KMS-11 (cell line): ENCODE results near the gene BCAS2.

Experiments
- H2AFZ ChIP-seq: fragments of 200-600 bp; sonication (generic); 2 replicates; pipeline ENCODE4 v1.6.1; 2016; ENCODE audit warnings: antibody characterized with exemption, mixed run types, low read depth
- H3K27ac ChIP-seq: fragments of 200-600 bp; sonication (generic); 2 replicates; pipeline ENCODE4 v1.6.1; 2016; ENCODE audit warnings: mild to moderate bottlenecking, mixed run types
- H3K27me3 ChIP-seq: fragments of 200-600 bp; sonication (generic); 2 replicates; pipeline ENCODE4 v1.6.1; 2017; ENCODE audit warnings: mild to moderate bottlenecking, low read depth, mixed run types, moderate library complexity; ENCODE audit not compliant: insufficient read depth
- H3K36me3 ChIP-seq: fragments of 200-600 bp; sonication (generic); 2 replicates; pipeline ENCODE4 v1.6.1; 2017; ENCODE audit warnings: mild to moderate bottlenecking, mixed run types; ENCODE audit not compliant: insufficient read depth
- H3K4me1 ChIP-seq: fragments of 200-600 bp; sonication (generic); 2 replicates; pipeline ENCODE4 v1.6.1; 2016; ENCODE audit warnings: mild to moderate bottlenecking, low read depth, mixed run types; ENCODE audit not compliant: poor library complexity, severe bottlenecking
- H3K4me2 ChIP-seq: fragments of 200-600 bp; sonication (generic); 2 replicates; pipeline ENCODE4 v1.7.0; 2016; ENCODE audit warnings: mild to moderate bottlenecking, mixed run types
- H3K4me3 ChIP-seq: fragments of 200-600 bp; sonication (generic); IDR thresholded peaks from 2 replicates; pipeline ENCODE4 v1.6.1; 2017; ENCODE audit warnings: low read depth, low read length, mixed read lengths; ENCODE audit not compliant: insufficient read depth
- H3K79me2 ChIP-seq: fragments of 200-600 bp; sonication (generic); 2 replicates; pipeline ENCODE4 v1.6.1; 2016; ENCODE audit warnings: low read depth, mixed run types; ENCODE audit not compliant: insufficient read depth
- H3K9ac ChIP-seq: fragments of 200-600 bp; sonication (generic); 2 replicates; pipeline ENCODE4 v1.6.1; 2016; ENCODE audit warnings: mild to moderate bottlenecking, mixed run types
- H4K20me1 ChIP-seq: fragments of 200-600 bp; sonication (generic); 2 replicates; pipeline ENCODE4 v1.6.1; 2016; ENCODE audit warnings: mild to moderate bottlenecking, mixed run types; ENCODE audit not compliant: insufficient read depth
- CTCF ChIP-seq: fragments of 200-600 bp; sonication (generic); conservative IDR thresholded peaks from 2 replicates; pipeline ENCODE4 v1.6.1; 2017; ENCODE audit warnings: low read depth, mild to moderate bottlenecking, antibody characterized with exemption, low read length, moderate library complexity, mixed read lengths

Gene BCAS2

GRCh38 chr1:114618606-114619005 is 37.2 kb upstream of the BCAS2 start:
- H3K36me3 ChIP-seq: no peaks in the 10 kb centered on the region
- no peaks in the 10 kb centered on the region for H3K27me3 ChIP-seq
- no peak overlapping the region for H3K4me3 ChIP-seq
- TF ChIP-seq CTCF: no peak
- H3K4me1 ChIP-seq: no peaks in the 10 kb centered on the region
- no peak overlapping the region for H2AFZ ChIP-seq
- H3K79me2 ChIP-seq: no peaks in the 10 kb centered on the region
- H4K20me1 ChIP-seq: no peaks in the 10 kb centered on the region
- no peak overlapping the region for H3K9ac ChIP-seq
- no peak overlapping the region for H3K27ac ChIP-seq
- no peak overlapping the region for H3K4me2 ChIP-seq

GRCh38 chr1:114610546-114611245 is 29.3 kb upstream of the BCAS2 start:
- TF ChIP-seq CTCF: no peak
- Histone ChIP-seq H3K4me2 (no peak overlapping the region), H3K27me3 (no peaks in the 10 kb centered on the region), H3K4me1 (no peaks in the 10 kb centered on the region), H3K79me2 (no peaks in the 10 kb centered on the region), H2AFZ (no peak overlapping the region), H3K4me3 (no peak overlapping the region), H3K36me3 (no peaks in the 10 kb centered on the region), H4K20me1 (no peaks in the 10 kb centered on the region), H3K27ac (no peak overlapping the region), H3K9ac (no peak overlapping the region)

- Histone ChIP-seq H3K27ac (no peak overlapping the region), H3K79me2 (no peaks in the 10 kb centered on the region), H3K4me3 (no peak overlapping the region), H3K27me3 (no peaks in the 10 kb centered on the region), H3K4me2 (no peak overlapping the region), H3K36me3 (no peaks in the 10 kb centered on the region), H3K4me1 (no peaks in the 10 kb centered on the region), H4K20me1 (no peaks in the 10 kb centered on the region), H2AFZ (no peak overlapping the region), H3K9ac (no peak overlapping the region)
- TF ChIP-seq CTCF: no peak
Measured at GRCh38 chr1:114609826-114610225, 28.4 kb upstream of the BCAS2 start.

- Histone ChIP-seq H4K20me1 (no peaks in the 10 kb centered on the region), H3K4me3 (no peak overlapping the region), H3K36me3 (no peaks in the 10 kb centered on the region), H3K4me1 (no peaks in the 10 kb centered on the region), H3K79me2 (no peaks in the 10 kb centered on the region), H3K27me3 (no peaks in the 10 kb centered on the region), H3K9ac (no peak overlapping the region), H3K27ac (no peak overlapping the region), H3K4me2 (no peak overlapping the region), H2AFZ (no peak overlapping the region)
- no peak for TF ChIP-seq CTCF
Measured at GRCh38 chr1:114609026-114609425, 27.6 kb upstream of the BCAS2 start.
